Kidney (tissue), 14 donors: ENCODE data around the gene TMEM109. TPM values are rescaled to one million over a fixed set of nuclear protein-coding genes. Genes with fewer than 3 reads are reported as not detected.

Experiments used
- DNase-seq, 5 donors: peaks; one replicate each; pipeline ENCODE4 v3.0.0-alpha.2; 2013 to 2020
- FAIRE-seq: peaks from 2 replicates; lab custom pipeline; 2012; peaks lifted over from hg19 to GRCh38; lab: Jason Lieb, UNC
- H3K27ac ChIP-seq, 2 donors: one replicate each; pipeline ENCODE4 v1.7.0; 2013; ENCODE audit warnings: low read depth in 2 of 2, low read length in 2 of 2, inconsistent platforms in 1 of 2
- H3K27me3 ChIP-seq: one replicate; pipeline ENCODE4 v1.7.1; 2013; ENCODE audit warnings: low read length, inconsistent platforms; ENCODE audit not compliant: control insufficient read depth, insufficient read depth
- H3K36me3 ChIP-seq, 3 donors: one replicate each; pipeline versions ENCODE4 v1.7.0 to v1.7.1; 2013; ENCODE audit warnings: low read length in 3 of 3, control low read depth in 1 of 3, inconsistent platforms in 1 of 3; ENCODE audit not compliant: insufficient read depth in 3 of 3, control insufficient read depth in 2 of 3
- H3K4me1 ChIP-seq, 3 donors: one replicate each; pipeline versions ENCODE4 v1.7.0 to v1.7.1; 2013; ENCODE audit warnings: low read length in 3 of 3, inconsistent platforms in 1 of 3, low read depth in 1 of 3; ENCODE audit not compliant: control insufficient read depth in 2 of 3, insufficient read depth in 2 of 3
- H3K4me3 ChIP-seq, 3 donors: one replicate each; pipeline versions ENCODE4 v1.7.0 to v1.8.1; 2013; ENCODE audit warnings: low read length in 3 of 3, control low read depth in 1 of 3, inconsistent platforms in 1 of 3
- H3K9ac ChIP-seq, 3 donors: one replicate each; pipeline versions ENCODE4 v1.7.0 to v1.7.1; 2013; ENCODE audit warnings: low read length in 3 of 3, control low read depth in 1 of 3, inconsistent platforms in 1 of 3
- H3K9me3 ChIP-seq, 3 donors: one replicate each; pipeline versions ENCODE4 v1.7.0 to v1.7.1; 2013; ENCODE audit warnings: low read length in 3 of 3, control low read depth in 1 of 3, inconsistent platforms in 1 of 3; ENCODE audit not compliant: control insufficient read depth in 2 of 3, insufficient read depth in 1 of 3
- intact Hi-C: fragments of 100-400 bp; cut with DNase I; formaldehyde crosslinking; loops from one replicate; pipeline ENCODE4 v1.11.1; 2022
- polyA plus RNA-seq: library from polyadenylated mRNA; stranded (reverse); fragments of 350-450 nt; fragmentation: Illumina TruSeq; extraction: RNeasy Lipid Tissue Mini Kit (QIAGEN cat#74804); gene quantifications from one replicate; pipeline ENCODE4 v1.2.3, GENCODE V29; 2014; ENCODE audit warnings: low read depth, low replicate concordance; ENCODE audit not compliant: insufficient read depth
- total RNA-seq: library from RNA; stranded (reverse); fragmentation: NEBNext Ultra II Directional; extraction: Animal tissue kit (Norgen Biotek cat#: 25700); gene quantifications from one replicate; pipeline ENCODE4 v1.2.1, GENCODE V29; 2021
- TF ChIP-seq, protein P1 (sequence below): IDR thresholded peaks from 3 replicates; pipeline ENCODE4 v1.5.1; 2012; ENCODE audit warnings: mild to moderate bottlenecking, moderate library complexity, borderline replicate concordance; ENCODE audit not compliant: insufficient read depth; ENCODE audit errors: extremely low read depth
- donor health status: control.
- donor health status: control.
- donor health status: control.
- donor health status: control.
- donor health status: control.
- donor health status: DM: yes; HTN: yes; CAD: no.
- donor health status: Normal renal cell carcinoma (clear cell type).

Gene TMEM109
- total and polyA plus RNA-seq, 2 donors from 2014 or later = 130 to 139 TPM

DNA sequence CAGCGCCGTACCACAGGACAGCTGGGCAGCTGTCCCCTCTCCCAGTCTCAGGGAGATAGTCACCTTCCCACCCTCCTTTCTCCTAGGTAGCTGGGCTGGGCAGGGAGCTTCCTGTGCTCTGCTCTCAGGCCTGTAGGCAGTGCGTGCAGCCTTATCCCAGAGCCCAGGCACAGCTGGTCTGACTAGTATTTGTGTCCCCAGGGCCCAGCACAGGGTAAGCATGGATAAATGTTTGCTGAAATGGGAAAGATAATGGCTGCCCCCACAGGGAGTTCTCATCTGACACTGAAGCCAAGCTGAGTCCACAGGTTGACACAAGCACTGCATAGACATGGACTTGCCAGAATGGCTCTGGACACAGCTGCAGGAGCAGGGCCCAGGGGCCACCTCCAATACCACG, 28.3 kb downstream of the TMEM109 start:
- H3K4me3 ChIP-seq = no peak overlapping the region
- no peak overlapping the region for H3K9ac ChIP-seq
- TF ChIP-seq, protein P1, sequence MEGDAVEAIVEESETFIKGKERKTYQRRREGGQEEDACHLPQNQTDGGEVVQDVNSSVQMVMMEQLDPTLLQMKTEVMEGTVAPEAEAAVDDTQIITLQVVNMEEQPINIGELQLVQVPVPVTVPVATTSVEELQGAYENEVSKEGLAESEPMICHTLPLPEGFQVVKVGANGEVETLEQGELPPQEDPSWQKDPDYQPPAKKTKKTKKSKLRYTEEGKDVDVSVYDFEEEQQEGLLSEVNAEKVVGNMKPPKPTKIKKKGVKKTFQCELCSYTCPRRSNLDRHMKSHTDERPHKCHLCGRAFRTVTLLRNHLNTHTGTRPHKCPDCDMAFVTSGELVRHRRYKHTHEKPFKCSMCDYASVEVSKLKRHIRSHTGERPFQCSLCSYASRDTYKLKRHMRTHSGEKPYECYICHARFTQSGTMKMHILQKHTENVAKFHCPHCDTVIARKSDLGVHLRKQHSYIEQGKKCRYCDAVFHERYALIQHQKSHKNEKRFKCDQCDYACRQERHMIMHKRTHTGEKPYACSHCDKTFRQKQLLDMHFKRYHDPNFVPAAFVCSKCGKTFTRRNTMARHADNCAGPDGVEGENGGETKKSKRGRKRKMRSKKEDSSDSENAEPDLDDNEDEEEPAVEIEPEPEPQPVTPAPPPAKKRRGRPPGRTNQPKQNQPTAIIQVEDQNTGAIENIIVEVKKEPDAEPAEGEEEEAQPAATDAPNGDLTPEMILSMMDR = no peak
- intact Hi-C loops = no loop called here
- FAIRE-seq (no peak), DNase-seq (no peak)
- H3K27ac ChIP-seq = no peak overlapping the region
- no peaks in the 10 kb centered on the region for H3K4me1 ChIP-seq
- H3K9me3 ChIP-seq = no peaks in the 10 kb centered on the region
- H3K36me3 ChIP-seq = no peaks in the 10 kb centered on the region
- H3K27me3 ChIP-seq = no peaks in the 10 kb centered on the region

DNA sequence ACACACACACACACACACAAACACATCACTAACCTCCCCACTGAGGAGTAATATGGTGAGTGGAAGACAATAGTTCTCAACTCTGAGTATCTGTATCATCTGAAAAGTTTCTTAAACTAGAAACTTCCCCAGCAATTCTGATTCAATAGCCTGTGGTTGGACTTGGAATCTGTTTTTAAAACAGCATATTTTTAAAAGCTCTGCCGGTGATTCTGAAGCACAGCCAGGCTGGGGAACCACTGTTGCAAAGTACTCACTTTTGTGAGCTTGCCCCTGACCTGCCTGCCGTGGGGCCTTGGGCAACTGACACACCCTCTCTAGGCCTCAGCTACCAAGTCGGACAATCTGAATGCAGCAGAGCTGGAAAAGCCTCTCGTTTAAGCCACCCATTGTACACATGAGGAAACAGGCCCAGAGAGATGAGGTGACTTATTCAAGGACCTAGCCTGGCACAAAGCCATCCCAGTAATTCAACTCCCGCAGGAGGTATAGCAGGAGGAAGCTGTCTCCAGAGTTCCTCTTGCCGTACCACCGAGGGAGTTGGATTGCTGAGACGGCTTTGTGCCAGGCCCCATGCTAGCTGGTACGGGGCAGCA, 29.1 kb downstream of the TMEM109 start:
- H3K4me3 ChIP-seq = no peak overlapping the region
- FAIRE-seq (no peak), DNase-seq (peak in 1 of 5 donors; percentile 39)
- no peaks in the 10 kb centered on the region for H3K36me3 ChIP-seq
- TF ChIP-seq, protein P1 = no peak
- intact Hi-C loops = no loop called here
- no peaks in the 10 kb centered on the region for H3K9me3 ChIP-seq
- H3K27me3 ChIP-seq = no peaks in the 10 kb centered on the region
- H3K4me1 ChIP-seq = no peaks in the 10 kb centered on the region
- no peak overlapping the region for H3K9ac ChIP-seq
- H3K27ac ChIP-seq = no peak overlapping the region

DNA sequence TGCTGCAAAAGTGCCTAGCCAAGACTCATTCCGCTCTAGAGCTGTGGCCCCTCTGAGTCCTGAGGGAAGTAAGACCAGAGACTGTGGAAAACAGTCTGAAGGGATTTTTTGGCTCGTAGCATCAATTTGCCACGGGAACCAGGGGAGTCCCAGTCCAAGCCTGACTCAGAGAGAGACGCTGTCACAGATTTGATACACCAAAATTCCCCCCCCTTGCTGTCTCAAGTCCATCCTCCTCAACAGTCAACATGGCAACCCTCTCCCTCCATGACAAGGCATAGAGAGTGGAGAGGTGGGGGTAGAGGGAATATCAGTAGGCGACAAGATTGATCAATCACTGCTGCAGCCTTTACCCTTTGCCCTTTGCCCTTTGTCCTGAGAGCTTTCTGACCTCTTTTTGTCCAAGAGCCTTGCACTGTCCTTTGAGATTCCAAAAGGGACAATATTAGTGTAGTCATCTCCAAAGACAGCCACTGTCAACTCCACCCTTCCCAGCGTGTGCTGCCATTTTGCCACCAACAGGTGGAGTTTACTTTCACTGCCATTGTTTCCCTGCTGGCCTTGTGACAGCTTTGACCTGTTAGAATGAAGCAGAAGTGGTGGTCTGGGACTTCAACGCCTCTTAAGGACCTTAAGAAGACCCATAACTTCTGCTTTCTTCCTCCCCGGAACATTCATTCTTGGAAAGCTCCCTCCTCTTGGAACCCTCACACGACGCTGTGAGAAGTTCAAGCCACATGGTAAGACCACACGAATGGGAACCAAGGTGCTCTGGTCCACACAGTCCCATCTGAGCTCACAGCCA, 30.7 kb downstream of the TMEM109 start:
- Histone ChIP-seq H3K4me3 (no peak overlapping the region), H3K9me3 (no peaks in the 10 kb centered on the region), H3K4me1 (no peaks in the 10 kb centered on the region), H3K27ac (no peak overlapping the region), H3K27me3 (no peaks in the 10 kb centered on the region), H3K9ac (no peak overlapping the region), H3K36me3 (no peaks in the 10 kb centered on the region)
- FAIRE-seq (no peak), DNase-seq (no peak)
- TF ChIP-seq, protein P1 = no peak
- intact Hi-C loops = no loop called here
